HCT116 (cell line): ENCODE data around the gene SLC7A10.

Source experiments
- FOSL1 ChIP-seq: IDR thresholded peaks from 2 replicates; pipeline ENCODE4 v1.6.1; 2012; ENCODE audit warnings: low read depth
- POLR2A ChIP-seq: IDR thresholded peaks from 2 replicates; pipeline ENCODE4 v1.7.0; 2011; ENCODE audit warnings: borderline replicate concordance; ENCODE audit not compliant: insufficient read depth, insufficient read length; ENCODE audit errors: extremely low read depth
- SP1 ChIP-seq: IDR thresholded peaks from 2 replicates; pipeline ENCODE4 v1.6.1; 2012; ENCODE audit warnings: low read depth
- SRF ChIP-seq: IDR thresholded peaks from 2 replicates; pipeline ENCODE4 v1.6.1; 2012; ENCODE audit warnings: low read depth
- YY1 ChIP-seq: IDR thresholded peaks from 2 replicates; pipeline ENCODE4 v1.6.1; 2011; ENCODE audit warnings: low read length, low read depth, moderate library complexity, mild to moderate bottlenecking; ENCODE audit not compliant: insufficient replicate concordance; ENCODE audit errors: extremely low read depth
- TF ChIP-seq, protein P1 (sequence below): IDR thresholded peaks from 2 replicates; pipeline ENCODE4 v1.6.1; 2012; ENCODE audit warnings: low read depth
- TF ChIP-seq, protein P2 (sequence below), 3 experiments: fragments of 200-600 bp in 1 of 3; sonication (generic) in 1 of 3; IDR thresholded peaks in 2 of 3; conservative IDR thresholded peaks in 1 of 3; 2 replicates each; pipeline ENCODE4 v1.5.1; 2012 to 2017; ENCODE audit warnings: low read depth in 2 of 3, low read length in 2 of 3, antibody characterized with exemption in 1 of 3, borderline replicate concordance in 1 of 3, control low read depth in 1 of 3, mild to moderate bottlenecking in 1 of 3, mixed read lengths in 1 of 3, mixed run types in 1 of 3, moderate library complexity in 1 of 3; ENCODE audit not compliant: insufficient read depth in 1 of 3
- TF ChIP-seq, protein P3 (sequence below): IDR thresholded peaks from 2 replicates; pipeline ENCODE4 v1.6.1; 2012

DNA sequence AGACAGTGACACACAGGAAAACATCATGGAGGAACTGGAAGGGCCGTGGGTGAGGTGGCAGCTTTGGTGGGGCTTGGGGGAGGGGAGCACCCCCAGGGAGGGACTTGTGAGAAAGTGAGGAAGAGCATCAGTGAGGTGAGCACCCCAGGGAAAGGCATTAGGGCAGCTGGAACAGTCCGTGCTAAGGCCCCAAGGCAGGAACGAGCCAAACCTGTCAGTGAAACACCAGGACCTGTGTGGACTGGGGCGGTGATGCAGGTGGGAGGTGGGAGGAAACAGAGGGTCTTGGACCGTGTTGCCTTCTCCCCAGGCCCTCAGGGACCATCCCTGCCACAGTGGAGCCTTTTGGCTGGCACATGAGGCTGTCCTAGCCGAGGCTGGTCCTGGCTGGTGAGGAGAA, 17.3 kb upstream of the SLC7A10 start:
- TF ChIP-seq, protein P1, sequence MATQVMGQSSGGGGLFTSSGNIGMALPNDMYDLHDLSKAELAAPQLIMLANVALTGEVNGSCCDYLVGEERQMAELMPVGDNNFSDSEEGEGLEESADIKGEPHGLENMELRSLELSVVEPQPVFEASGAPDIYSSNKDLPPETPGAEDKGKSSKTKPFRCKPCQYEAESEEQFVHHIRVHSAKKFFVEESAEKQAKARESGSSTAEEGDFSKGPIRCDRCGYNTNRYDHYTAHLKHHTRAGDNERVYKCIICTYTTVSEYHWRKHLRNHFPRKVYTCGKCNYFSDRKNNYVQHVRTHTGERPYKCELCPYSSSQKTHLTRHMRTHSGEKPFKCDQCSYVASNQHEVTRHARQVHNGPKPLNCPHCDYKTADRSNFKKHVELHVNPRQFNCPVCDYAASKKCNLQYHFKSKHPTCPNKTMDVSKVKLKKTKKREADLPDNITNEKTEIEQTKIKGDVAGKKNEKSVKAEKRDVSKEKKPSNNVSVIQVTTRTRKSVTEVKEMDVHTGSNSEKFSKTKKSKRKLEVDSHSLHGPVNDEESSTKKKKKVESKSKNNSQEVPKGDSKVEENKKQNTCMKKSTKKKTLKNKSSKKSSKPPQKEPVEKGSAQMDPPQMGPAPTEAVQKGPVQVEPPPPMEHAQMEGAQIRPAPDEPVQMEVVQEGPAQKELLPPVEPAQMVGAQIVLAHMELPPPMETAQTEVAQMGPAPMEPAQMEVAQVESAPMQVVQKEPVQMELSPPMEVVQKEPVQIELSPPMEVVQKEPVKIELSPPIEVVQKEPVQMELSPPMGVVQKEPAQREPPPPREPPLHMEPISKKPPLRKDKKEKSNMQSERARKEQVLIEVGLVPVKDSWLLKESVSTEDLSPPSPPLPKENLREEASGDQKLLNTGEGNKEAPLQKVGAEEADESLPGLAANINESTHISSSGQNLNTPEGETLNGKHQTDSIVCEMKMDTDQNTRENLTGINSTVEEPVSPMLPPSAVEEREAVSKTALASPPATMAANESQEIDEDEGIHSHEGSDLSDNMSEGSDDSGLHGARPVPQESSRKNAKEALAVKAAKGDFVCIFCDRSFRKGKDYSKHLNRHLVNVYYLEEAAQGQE = no peak
- TF ChIP-seq, protein P2, sequence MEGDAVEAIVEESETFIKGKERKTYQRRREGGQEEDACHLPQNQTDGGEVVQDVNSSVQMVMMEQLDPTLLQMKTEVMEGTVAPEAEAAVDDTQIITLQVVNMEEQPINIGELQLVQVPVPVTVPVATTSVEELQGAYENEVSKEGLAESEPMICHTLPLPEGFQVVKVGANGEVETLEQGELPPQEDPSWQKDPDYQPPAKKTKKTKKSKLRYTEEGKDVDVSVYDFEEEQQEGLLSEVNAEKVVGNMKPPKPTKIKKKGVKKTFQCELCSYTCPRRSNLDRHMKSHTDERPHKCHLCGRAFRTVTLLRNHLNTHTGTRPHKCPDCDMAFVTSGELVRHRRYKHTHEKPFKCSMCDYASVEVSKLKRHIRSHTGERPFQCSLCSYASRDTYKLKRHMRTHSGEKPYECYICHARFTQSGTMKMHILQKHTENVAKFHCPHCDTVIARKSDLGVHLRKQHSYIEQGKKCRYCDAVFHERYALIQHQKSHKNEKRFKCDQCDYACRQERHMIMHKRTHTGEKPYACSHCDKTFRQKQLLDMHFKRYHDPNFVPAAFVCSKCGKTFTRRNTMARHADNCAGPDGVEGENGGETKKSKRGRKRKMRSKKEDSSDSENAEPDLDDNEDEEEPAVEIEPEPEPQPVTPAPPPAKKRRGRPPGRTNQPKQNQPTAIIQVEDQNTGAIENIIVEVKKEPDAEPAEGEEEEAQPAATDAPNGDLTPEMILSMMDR (IDR thresholded peaks at IDR 0.05 in 2 of 3, conservative IDR thresholded peaks at IDR 0.05 in 1 of 3; ENCODE audit: borderline replicate concordance in 1 of 3, insufficient read depth in 1 of 3, low read depth in 2 of 3, low read length in 2 of 3) = no peak
- TF ChIP-seq SP1 (no peak), POLR2A (no peak), SRF (no peak), YY1 (no peak), FOSL1 (no peak)
- TF ChIP-seq, protein P3, sequence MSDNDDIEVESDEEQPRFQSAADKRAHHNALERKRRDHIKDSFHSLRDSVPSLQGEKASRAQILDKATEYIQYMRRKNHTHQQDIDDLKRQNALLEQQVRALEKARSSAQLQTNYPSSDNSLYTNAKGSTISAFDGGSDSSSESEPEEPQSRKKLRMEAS = no peak
